Stimulated activated naive CD8-positive, alpha-beta T cell treated with anti-CD3 and anti-CD28 coated beads, Interleukin-15, Interleukin-2, amounts not matched to agents 100 ng/mL and 50 ng/mL, for 24 hours (primary cell): Measurements from ENCODE around the gene NHERF1.

Experiments
- H3K27ac Mint-ChIP-seq: one replicate; pipeline ENCODE4 v1.8.0; 2021; ENCODE audit warnings: mild to moderate bottlenecking, mixed read lengths
- H3K27me3 Mint-ChIP-seq: one replicate; pipeline ENCODE4 v1.8.0; 2021; ENCODE audit warnings: mixed read lengths
- H3K36me3 Mint-ChIP-seq: one replicate; pipeline ENCODE4 v1.8.0; 2021; ENCODE audit warnings: low read depth, mixed read lengths
- H3K4me1 Mint-ChIP-seq: one replicate; pipeline ENCODE4 v1.8.0; 2021; ENCODE audit warnings: low read depth, mixed read lengths
- H3K4me3 Mint-ChIP-seq: one replicate; pipeline ENCODE4 v1.8.0; 2021; ENCODE audit warnings: mild to moderate bottlenecking, mixed read lengths
- H3K9me3 Mint-ChIP-seq: one replicate; pipeline ENCODE4 v1.8.0; 2021; ENCODE audit warnings: mixed read lengths

The NHERF1 gene

DNA sequence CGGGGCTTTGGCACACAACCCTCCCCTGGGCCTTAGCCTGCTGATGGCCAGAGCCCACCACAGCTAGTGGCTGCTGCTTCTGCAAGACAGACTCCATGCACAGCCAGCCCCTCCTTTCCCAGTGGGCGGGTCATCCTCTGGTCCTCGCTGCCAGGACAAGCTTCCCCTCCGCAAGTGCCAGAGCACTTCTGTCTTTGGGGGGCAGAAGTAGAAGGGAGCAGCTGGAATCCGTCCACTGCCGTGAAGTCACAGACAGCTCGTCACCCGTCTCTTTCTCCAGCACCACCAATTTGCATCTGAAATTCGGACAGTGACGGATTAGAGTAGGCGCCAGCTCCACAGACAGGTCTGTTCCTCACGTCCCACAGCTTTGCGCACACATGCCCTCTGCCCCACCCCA, 59.0 kb downstream of the NHERF1 start:
- Mint-ChIP-seq H3K36me3 (peaks cover 16% of the 10 kb centered on the region), H3K27me3 (no peaks in the 10 kb centered on the region), H3K4me1 (no peaks in the 10 kb centered on the region), H3K9me3 (no peaks in the 10 kb centered on the region), H3K27ac (no peak overlapping the region), H3K4me3 (no peak overlapping the region)

- H3K27ac Mint-ChIP-seq, result no peak overlapping the region
- H3K4me3 Mint-ChIP-seq, result no peak overlapping the region
Measured at GRCh38 chr17:74807925-74808324, 59.5 kb downstream of the NHERF1 start.

GRCh38 chr17:74808714-74809430, 60.4 kb downstream of the NHERF1 start:
- Mint-ChIP-seq H3K4me1 (no peaks in the 10 kb centered on the region), H3K9me3 (no peaks in the 10 kb centered on the region), H3K36me3 (peaks cover 15% of the 10 kb centered on the region), H3K27ac (no peak overlapping the region), H3K4me3 (no peak overlapping the region), H3K27me3 (no peaks in the 10 kb centered on the region)

More at GRCh38 chr17:74807925-74808324, 59.5 kb downstream of the NHERF1 start:
- Mint-ChIP-seq H3K36me3 (peaks cover 16% of the 10 kb centered on the region), H3K9me3 (no peaks in the 10 kb centered on the region), H3K4me1 (no peaks in the 10 kb centered on the region), H3K27me3 (no peaks in the 10 kb centered on the region)

- H3K36me3 Mint-ChIP-seq, result peaks cover 25% of the 10 kb centered on the region
- no peaks in the 10 kb centered on the region for H3K4me1 Mint-ChIP-seq
- no peaks in the 10 kb centered on the region for H3K9me3 Mint-ChIP-seq
- H3K4me3 Mint-ChIP-seq, result no peak overlapping the region
- H3K27me3 Mint-ChIP-seq, result no peaks in the 10 kb centered on the region
- no peak overlapping the region for H3K27ac Mint-ChIP-seq
Measured at GRCh38 chr17:74810699-74811485, 62.5 kb downstream of the NHERF1 start.

- Mint-ChIP-seq H3K27me3 (no peaks in the 10 kb centered on the region), H3K27ac (no peak overlapping the region), H3K4me1 (no peaks in the 10 kb centered on the region), H3K9me3 (no peaks in the 10 kb centered on the region), H3K36me3 (peaks cover 25% of the 10 kb centered on the region), H3K4me3 (no peak overlapping the region)
Measured at GRCh38 chr17:74812109-74813009, 63.9 kb downstream of the NHERF1 start.

DNA sequence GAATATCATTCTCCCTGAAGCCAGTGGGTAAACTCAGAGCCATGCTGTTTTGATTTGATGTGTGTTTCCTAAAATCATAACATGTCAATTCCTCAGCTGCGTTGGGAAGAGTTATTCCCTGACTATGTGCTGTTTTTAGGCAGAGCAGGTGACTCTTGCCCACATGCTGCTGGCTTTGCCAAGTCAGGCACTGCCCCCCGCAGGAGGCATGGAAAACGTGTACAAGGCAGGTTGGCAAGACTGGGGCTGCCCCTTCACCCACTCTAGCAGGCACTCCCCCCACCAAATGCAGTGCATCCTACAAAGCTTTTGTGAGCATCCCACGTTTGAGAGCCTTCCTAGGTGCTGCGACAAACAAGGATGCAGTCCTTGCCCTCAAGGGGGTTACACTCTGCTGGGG, 66.0 kb downstream of the NHERF1 start:
- no peaks in the 10 kb centered on the region for H3K9me3 Mint-ChIP-seq
- H3K4me1 Mint-ChIP-seq, result no peaks in the 10 kb centered on the region
- H3K4me3 Mint-ChIP-seq, result no peak overlapping the region
- H3K27ac Mint-ChIP-seq, result no peak overlapping the region
- H3K36me3 Mint-ChIP-seq, result peaks cover 26% of the 10 kb centered on the region
- no peaks in the 10 kb centered on the region for H3K27me3 Mint-ChIP-seq

- Mint-ChIP-seq H3K36me3 (peaks cover 24% of the 10 kb centered on the region), H3K27ac (no peak overlapping the region), H3K27me3 (no peaks in the 10 kb centered on the region), H3K9me3 (no peaks in the 10 kb centered on the region), H3K4me1 (no peaks in the 10 kb centered on the region), H3K4me3 (no peak overlapping the region)
Measured at GRCh38 chr17:74815067-74815466, 66.6 kb downstream of the NHERF1 start.

- Mint-ChIP-seq H3K4me3 (no peak overlapping the region), H3K27ac (no peak overlapping the region), H3K4me1 (no peaks in the 10 kb centered on the region), H3K27me3 (no peaks in the 10 kb centered on the region), H3K36me3 (peaks cover 20% of the 10 kb centered on the region), H3K9me3 (no peaks in the 10 kb centered on the region)
Measured at GRCh38 chr17:74815550-74816370, 67.3 kb downstream of the NHERF1 start.

- H3K27me3 Mint-ChIP-seq, result no peaks in the 10 kb centered on the region
- no peaks in the 10 kb centered on the region for H3K4me1 Mint-ChIP-seq
- H3K4me3 Mint-ChIP-seq, result no peak overlapping the region
- no peaks in the 10 kb centered on the region for H3K9me3 Mint-ChIP-seq
- H3K27ac Mint-ChIP-seq, result no peak overlapping the region
- peaks cover 22% of the 10 kb centered on the region for H3K36me3 Mint-ChIP-seq
Measured at GRCh38 chr17:74816905-74817620, 68.6 kb downstream of the NHERF1 start.

DNA sequence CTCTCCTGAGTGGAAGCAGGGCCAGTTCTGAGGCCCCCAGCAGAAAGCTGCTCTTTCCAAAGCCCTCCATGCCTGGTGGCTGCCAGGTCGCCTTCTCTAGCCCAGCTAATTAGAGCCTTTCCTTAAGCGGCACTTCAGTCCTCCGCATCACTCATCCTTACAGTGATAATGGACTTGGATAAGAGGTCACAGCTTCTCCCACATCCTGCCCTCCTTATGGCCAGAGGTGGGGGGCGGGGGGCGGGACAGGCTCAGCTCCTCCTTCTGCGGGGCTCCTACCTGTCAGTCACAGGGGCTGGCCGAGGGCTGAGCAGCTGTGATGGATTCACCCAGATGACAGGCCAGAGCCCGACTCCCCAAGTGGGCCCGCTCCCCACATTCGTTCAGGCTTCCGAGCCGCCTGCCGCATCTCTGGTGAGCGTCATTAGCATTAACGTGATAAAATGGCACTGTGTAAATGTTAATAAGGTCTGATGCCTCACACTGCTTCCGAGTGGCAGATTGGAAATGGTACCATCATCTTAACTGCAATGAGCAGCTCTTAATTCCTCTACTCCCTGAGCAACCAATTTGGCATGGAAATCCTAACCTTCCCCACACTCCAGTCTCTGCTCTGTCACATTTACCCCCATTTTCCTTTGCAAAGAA, 70.0 kb downstream of the NHERF1 start:
- no peak overlapping the region for H3K4me3 Mint-ChIP-seq
- no peaks in the 10 kb centered on the region for H3K27me3 Mint-ChIP-seq
- no peaks in the 10 kb centered on the region for H3K9me3 Mint-ChIP-seq
- no peaks in the 10 kb centered on the region for H3K4me1 Mint-ChIP-seq
- H3K36me3 Mint-ChIP-seq, result peaks cover 22% of the 10 kb centered on the region
- H3K27ac Mint-ChIP-seq, result no peak overlapping the region
